CD4-positive, alpha-beta T cell (primary cell): Measurements from ENCODE around the gene ARFIP1. TPM values are rescaled to one million over a fixed set of nuclear protein-coding genes. Genes with fewer than 3 reads are reported as not detected.
A peak's percentile ranks its signal among the peaks of the same experiment; 100 is the strongest.

Experiments used
- ATAC-seq: fragments of 200-7000 bp; cut with Tn5 transposase; one replicate; pipeline ENCODE4 v1.10.0; 2022; ENCODE audit warnings: mild to moderate bottlenecking; ENCODE audit not compliant: poor library complexity
- CTCF ChIA-PET: fragments of 350-600 bp; sonication (Branson Sonifier 250); formaldehyde crosslinking; loops from one replicate; lab custom pipeline; 2021; ENCODE audit warnings: antibody characterized with exemption, inconsistent platforms; lab: Charles Lee
- POLR2A ChIA-PET: fragments of 350-600 bp; sonication (Branson Sonifier 250); formaldehyde crosslinking; loops from one replicate; lab custom pipeline; 2021; ENCODE audit warnings: antibody characterized with exemption, inconsistent platforms; lab: Charles Lee
- DNase-seq, 14 experiments: peaks; one replicate each; pipeline ENCODE4 v3.0.0-alpha.2; 2013 to 2020; ENCODE audit warnings: mixed read lengths in 2 of 14
- H3K27ac ChIP-seq, 2 donors: one replicate each; pipeline versions ENCODE4 v1.5.1 to v1.7.0; 2013; ENCODE audit warnings: low read length in 2 of 2, low read depth in 1 of 2, mild to moderate bottlenecking in 1 of 2
- H3K27me3 ChIP-seq, 2 experiments: 1 replicate in 1 of 2; 2 replicates in 1 of 2; pipeline versions ENCODE4 v1.6.1 to v1.7.0; 2013; ENCODE audit warnings: low read length in 2 of 2, control low read depth in 1 of 2, mild to moderate bottlenecking in 1 of 2, moderate library complexity in 1 of 2; ENCODE audit not compliant: insufficient read depth in 2 of 2, control insufficient read depth in 1 of 2
- H3K36me3 ChIP-seq: one replicate; pipeline ENCODE4 v1.6.1; 2013; ENCODE audit warnings: low read length, control low read depth; ENCODE audit not compliant: insufficient read depth
- H3K4me1 ChIP-seq: one replicate; pipeline ENCODE4 v1.6.1; 2013; ENCODE audit warnings: low read length, control low read depth; ENCODE audit not compliant: insufficient read depth
- H3K4me3 ChIP-seq: one replicate; pipeline ENCODE4 v1.5.1; 2013; ENCODE audit warnings: mild to moderate bottlenecking, low read length, moderate library complexity
- H3K9me3 ChIP-seq, 2 experiments: 1 replicate in 1 of 2; 2 replicates in 1 of 2; pipeline versions ENCODE4 v1.6.1 to v1.7.0; 2013; ENCODE audit warnings: low read length in 2 of 2, mild to moderate bottlenecking in 2 of 2, control low read depth in 1 of 2, moderate library complexity in 1 of 2; ENCODE audit not compliant: control insufficient read depth in 1 of 2, insufficient read depth in 1 of 2
- H3K27ac Mint-ChIP-seq: one replicate; pipeline ENCODE4 v1.8.0; 2020; ENCODE audit warnings: mixed read lengths
- H3K27me3 Mint-ChIP-seq: one replicate; pipeline ENCODE4 v1.8.0; 2021; ENCODE audit warnings: mixed read lengths
- H3K36me3 Mint-ChIP-seq: one replicate; pipeline ENCODE4 v1.8.0; 2021; ENCODE audit warnings: low read depth, mixed read lengths
- H3K4me1 Mint-ChIP-seq: one replicate; pipeline ENCODE4 v1.8.0; 2021; ENCODE audit warnings: low read depth, mixed read lengths
- H3K4me3 Mint-ChIP-seq: one replicate; pipeline ENCODE4 v1.8.0; 2020; ENCODE audit warnings: mild to moderate bottlenecking, mixed read lengths
- H3K9me3 Mint-ChIP-seq: one replicate; pipeline ENCODE4 v1.8.0; 2020; ENCODE audit warnings: mixed read lengths
- intact Hi-C, 2 experiments: fragments of 100-400 bp; cut with DNase I in 1 of 2; cut with micrococcal nuclease in 1 of 2; formaldehyde crosslinking; loops; one replicate each; pipeline versions ENCODE4 v1.15.1 to v1.9.0; 2023 to 2025; cut with DNase I, micrococcal nuclease
- total RNA-seq, 174 experiments: library from RNA in 2 of 174; stranded (reverse) in 2 of 174; gene quantifications; one replicate each; pipeline ENCODE4 v1.2.3 and lab custom pipeline; 2021 to 2026
- TF ChIP-seq, protein P1 (sequence below): fragments of 200-600 bp; IDR thresholded peaks from one replicate; pipeline ENCODE4 v1.8.0; 2022; ENCODE audit warnings: antibody characterized with exemption, mild to moderate bottlenecking

ARFIP1 gene
- total RNA-seq, 2 experiments from 2014 or later, result 2.6 to 3.0 TPM

DNA sequence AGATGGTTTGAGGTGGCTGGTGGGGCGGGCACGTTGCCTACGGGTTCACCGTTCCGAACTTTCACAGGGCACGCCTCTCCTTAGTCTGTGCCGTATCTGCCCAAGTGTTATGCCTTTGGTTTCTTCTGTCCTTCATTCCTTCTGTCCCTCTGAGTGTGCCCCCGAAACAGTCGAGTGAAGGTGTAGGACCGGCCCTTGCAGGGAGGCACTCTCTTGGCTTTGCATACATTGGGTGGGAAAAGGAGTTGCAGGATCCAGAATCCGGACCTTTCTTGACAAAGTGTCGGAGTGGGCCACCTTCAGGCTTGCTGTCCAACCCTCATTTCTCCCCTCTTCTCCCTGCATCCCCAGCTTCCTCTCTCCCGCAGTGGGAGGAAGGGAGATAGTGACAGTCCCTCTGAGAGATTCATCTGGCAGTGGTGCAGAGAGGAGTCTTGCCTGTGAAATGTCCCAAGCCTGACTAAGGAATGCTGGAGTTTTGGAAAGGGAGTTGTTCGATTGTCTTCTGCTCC lies 569 bp downstream of the ARFIP1 start:
- H3K27me3 ChIP-seq, result no peaks in the 10 kb centered on the region
- H3K4me3 Mint-ChIP-seq, result peak overlapping the region; percentile 90
- ChIA-PET POLR2A (interaction anchor here (0.7 to 3.1 kb wide), 9 partner anchors 11 to 1765 kb away, joined by 3 to 17 read pairs (median 7); partner anchors contain the start of genes FBXW7, LRBA and TMEM154), CTCF (interaction anchor here (0.9 to 1.7 kb wide), 3 partner anchors 304 to 1681 kb away, joined by 3 to 6 read pairs (median 3); partner anchors contain the start of genes RPS3A and TMEM131L)
- H3K27me3 Mint-ChIP-seq, result peaks cover 11% of the 10 kb centered on the region
- intact Hi-C loops, result loop anchor here in 1 of 2 experiments (5.0 to 10.0 kb wide), 3 partner anchors 243 to 1766 kb away; partner anchors contain the start of genes FBXW7, FHIP1A and LRBA
- peaks cover 13% of the 10 kb centered on the region for H3K36me3 Mint-ChIP-seq
- peaks cover 21% of the 10 kb centered on the region for H3K4me1 ChIP-seq
- peak overlapping the region; percentile 72 for H3K4me3 ChIP-seq
- H3K27ac Mint-ChIP-seq, result peak overlapping the region; percentile 95
- peak in 2 of 14 experiments; percentile 64 to 85 for DNase-seq
- no peaks in the 10 kb centered on the region for H3K9me3 Mint-ChIP-seq
- no peaks in the 10 kb centered on the region for H3K36me3 ChIP-seq
- H3K27ac ChIP-seq, result peak overlapping the region; percentile 75 to 79
- TF ChIP-seq, protein P1, sequence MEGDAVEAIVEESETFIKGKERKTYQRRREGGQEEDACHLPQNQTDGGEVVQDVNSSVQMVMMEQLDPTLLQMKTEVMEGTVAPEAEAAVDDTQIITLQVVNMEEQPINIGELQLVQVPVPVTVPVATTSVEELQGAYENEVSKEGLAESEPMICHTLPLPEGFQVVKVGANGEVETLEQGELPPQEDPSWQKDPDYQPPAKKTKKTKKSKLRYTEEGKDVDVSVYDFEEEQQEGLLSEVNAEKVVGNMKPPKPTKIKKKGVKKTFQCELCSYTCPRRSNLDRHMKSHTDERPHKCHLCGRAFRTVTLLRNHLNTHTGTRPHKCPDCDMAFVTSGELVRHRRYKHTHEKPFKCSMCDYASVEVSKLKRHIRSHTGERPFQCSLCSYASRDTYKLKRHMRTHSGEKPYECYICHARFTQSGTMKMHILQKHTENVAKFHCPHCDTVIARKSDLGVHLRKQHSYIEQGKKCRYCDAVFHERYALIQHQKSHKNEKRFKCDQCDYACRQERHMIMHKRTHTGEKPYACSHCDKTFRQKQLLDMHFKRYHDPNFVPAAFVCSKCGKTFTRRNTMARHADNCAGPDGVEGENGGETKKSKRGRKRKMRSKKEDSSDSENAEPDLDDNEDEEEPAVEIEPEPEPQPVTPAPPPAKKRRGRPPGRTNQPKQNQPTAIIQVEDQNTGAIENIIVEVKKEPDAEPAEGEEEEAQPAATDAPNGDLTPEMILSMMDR, result no peak
- H3K4me1 Mint-ChIP-seq, result peaks cover 56% of the 10 kb centered on the region
- peak; percentile 75 for ATAC-seq
- no peaks in the 10 kb centered on the region for H3K9me3 ChIP-seq

DNA sequence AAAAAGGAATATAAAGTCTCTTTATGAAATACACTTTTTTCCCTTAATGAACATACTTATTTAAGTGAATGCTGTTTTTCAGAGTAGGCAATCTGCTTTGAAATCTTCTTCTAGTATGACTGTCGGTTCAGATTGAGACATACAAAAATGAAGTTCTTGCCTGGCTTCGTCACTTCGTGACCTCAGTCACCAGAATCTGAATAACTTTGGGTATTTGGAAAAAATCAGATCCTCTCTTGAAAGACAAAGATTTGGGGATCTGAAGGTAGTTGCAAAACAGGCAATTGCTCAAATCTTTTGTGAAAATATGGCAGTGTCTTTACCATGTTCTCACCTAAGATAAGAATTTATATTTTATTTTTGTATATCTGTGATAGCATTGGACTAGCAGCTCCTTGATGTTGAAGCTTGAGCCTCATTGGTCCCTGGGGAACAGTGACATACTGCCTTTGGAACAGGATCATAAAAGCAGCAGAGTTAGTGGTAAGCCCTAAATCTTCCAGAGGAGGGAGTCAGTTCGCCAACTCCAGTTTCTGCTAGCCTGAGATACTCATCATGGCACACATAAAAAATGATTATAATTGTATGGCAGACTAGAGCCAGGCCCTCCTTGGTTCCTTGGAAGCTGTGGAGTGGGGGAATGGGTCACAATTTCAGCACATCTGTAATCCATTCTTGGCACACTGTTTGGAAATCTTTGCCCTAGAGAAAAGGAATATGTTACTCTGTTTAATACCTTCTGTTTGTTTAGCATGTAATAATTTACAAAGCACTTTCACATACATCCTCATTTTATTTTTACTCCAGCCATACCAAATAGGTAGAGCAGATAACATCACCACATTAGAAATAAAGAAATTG lies 5.0 kb downstream of the ARFIP1 start:
- ATAC-seq, result no peak
- intact Hi-C loops, result loop anchor here in 1 of 2 experiments (5.0 to 10.0 kb wide), 3 partner anchors 247 to 1770 kb away; partner anchors contain the start of genes FBXW7, FHIP1A and LRBA
- H3K9me3 ChIP-seq, result no peaks in the 10 kb centered on the region
- no peaks in the 10 kb centered on the region for H3K9me3 Mint-ChIP-seq
- H3K27ac ChIP-seq, result no peak overlapping the region
- H3K27ac Mint-ChIP-seq, result peak overlapping the region; percentile 37
- TF ChIP-seq, protein P1, result no peak
- no peaks in the 10 kb centered on the region for H3K27me3 Mint-ChIP-seq
- no peak overlapping the region for H3K4me3 ChIP-seq
- POLR2A ChIA-PET, result no interaction called here
- CTCF ChIA-PET, result no interaction called here
- peaks cover 13% of the 10 kb centered on the region for H3K4me1 ChIP-seq
- H3K36me3 Mint-ChIP-seq, result peaks cover 8% of the 10 kb centered on the region
- peaks cover 59% of the 10 kb centered on the region for H3K4me1 Mint-ChIP-seq
- no peaks in the 10 kb centered on the region for H3K36me3 ChIP-seq
- peak in 2 of 14 experiments; percentile 15 to 21 for DNase-seq
- peak overlapping the region; percentile 1 for H3K4me3 Mint-ChIP-seq
- no peaks in the 10 kb centered on the region for H3K27me3 ChIP-seq
